HCT116 (cell line): Measurements from ENCODE around the gene STT3B. TPM values are rescaled to one million over a fixed set of nuclear protein-coding genes. Genes with fewer than 3 reads are reported as not detected.

ENCODE experiments used
- ATAC-seq: fragments of 200-7000 bp; cut with Tn5 transposase; 2 replicates; pipeline ENCODE4 v1.9.1; 2020; ENCODE audit warnings: mild to moderate bottlenecking, moderate library complexity
- BruUV-seq: library from RNA; stranded (reverse); fragments of 400-500 nt; replicated peaks from 2 replicates; lab custom pipeline; 2021; lab: Mats Ljungman, UMichigan
- CTCF ChIA-PET: fragments of 300-600 bp; sonication (Branson Sonifier 250); formaldehyde crosslinking; loops from one replicate; lab custom pipeline; 2021; ENCODE audit warnings: antibody characterized with exemption; lab: Charles Lee
- POLR2A ChIA-PET: fragments of 300-600, 350-600 bp; sonication (Branson Sonifier 250); formaldehyde crosslinking; loops from one replicate; lab custom pipeline; 2021; ENCODE audit warnings: antibody characterized with exemption; lab: Charles Lee
- RAD21 ChIA-PET, 2 experiments: fragments of 300-600 bp; sonication (Branson Sonifier 250); formaldehyde crosslinking; loops; one replicate each; lab custom pipeline; 2023; ENCODE audit warnings: low total read pairs in 2 of 2; ENCODE audit not compliant: uncharacterized antibody in 2 of 2, unreplicated experiment in 2 of 2, low non-redundant PET in 1 of 2; lab: Charles Lee
- DNase-seq: peaks from one replicate; pipeline ENCODE4 v3.0.0-alpha.2; 2010; ENCODE audit warnings: low read depth, low spot score
- H2AFZ ChIP-seq: fragments of 200-600 bp; shearing (Covaris generic), sonication (generic); 2 replicates; pipeline ENCODE4 v1.6.1; 2017; ENCODE audit warnings: low read depth, mixed run types, mixed read lengths, antibody characterized with exemption, low read length; ENCODE audit not compliant: poor library complexity, severe bottlenecking
- H3K27ac ChIP-seq: 2 replicates; pipeline ENCODE4 v1.5.1; 2012; ENCODE audit warnings: low read depth, low read length
- H3K27me3 ChIP-seq: fragments of 200-600 bp; sonication (generic); 2 replicates; pipeline ENCODE4 v1.6.1; 2016; ENCODE audit warnings: mixed run types, low read length, mixed read lengths; ENCODE audit not compliant: insufficient read depth
- H3K36me3 ChIP-seq, 2 experiments: fragments of 200-500 bp in 1 of 2; fragments of 200-600 bp in 1 of 2; sonication (Bioruptor generic) in 1 of 2; sonication (generic) in 1 of 2; 2 replicates each; pipeline versions ENCODE4 v1.5.1 to v1.6.1; 2014 to 2016; ENCODE audit warnings: low read length in 2 of 2, inconsistent platforms in 1 of 2, mixed read lengths in 1 of 2, mixed run types in 1 of 2; ENCODE audit not compliant: insufficient read depth in 2 of 2, control insufficient read depth in 1 of 2
- H3K4me1 ChIP-seq, 2 experiments: fragments of 200-600 bp in 1 of 2; sonication (generic) in 1 of 2; 2 replicates each; pipeline versions ENCODE4 v1.5.1 to v1.6.1; 2012 to 2017; ENCODE audit warnings: low read length in 2 of 2, inconsistent platforms in 1 of 2, mild to moderate bottlenecking in 1 of 2, mixed read lengths in 1 of 2, mixed run types in 1 of 2, moderate library complexity in 1 of 2; ENCODE audit not compliant: insufficient read depth in 2 of 2, control insufficient read depth in 1 of 2
- H3K4me2 ChIP-seq: fragments of 200-600 bp; sonication (generic); 2 replicates; pipeline ENCODE4 v1.6.1; 2017; ENCODE audit warnings: mixed run types, low read length, mixed read lengths
- H3K4me3 ChIP-seq, 2 experiments: fragments of 200-600 bp in 1 of 2; sonication (generic) in 1 of 2; replicated peaks in 1 of 2; 2 replicates each; pipeline ENCODE4 v1.5.1; 2011 to 2016; ENCODE audit warnings: low read length in 2 of 2, control low read depth in 1 of 2, low read depth in 1 of 2, mild to moderate bottlenecking in 1 of 2, mixed read lengths in 1 of 2, mixed run types in 1 of 2
- H3K79me2 ChIP-seq: fragments of 200-600 bp; sonication (generic); 2 replicates; pipeline ENCODE4 v1.6.1; 2017; ENCODE audit warnings: mild to moderate bottlenecking, mixed run types, low read length, moderate library complexity, mixed read lengths; ENCODE audit not compliant: insufficient read depth
- H3K9ac ChIP-seq: fragments of 200-600 bp; sonication (generic); 2 replicates; pipeline ENCODE4 v1.6.1; 2016; ENCODE audit warnings: low read length, mixed read lengths
- H3K9me2 ChIP-seq: fragments of 200-600 bp; sonication (generic), shearing (Covaris generic); 2 replicates; pipeline ENCODE4 v1.6.1; 2017; ENCODE audit warnings: mixed run types, mild to moderate bottlenecking, moderate library complexity; ENCODE audit not compliant: insufficient read depth
- H3K9me3 ChIP-seq, 2 experiments: fragments of 200-500 bp in 1 of 2; fragments of 200-600 bp in 1 of 2; sonication (Bioruptor generic) in 1 of 2; sonication (generic) in 1 of 2; 2 replicates each; pipeline ENCODE4 v1.6.1; 2014 to 2017; ENCODE audit warnings: low read length in 2 of 2, mixed read lengths in 2 of 2, inconsistent platforms in 1 of 2, low read depth in 1 of 2, mild to moderate bottlenecking in 1 of 2, mixed run types in 1 of 2, moderate library complexity in 1 of 2; ENCODE audit not compliant: control insufficient read depth in 1 of 2, insufficient read depth in 1 of 2
- H4K20me1 ChIP-seq: fragments of 200-600 bp; sonication (generic), shearing (Covaris generic); 2 replicates; pipeline ENCODE4 v1.6.1; 2017; ENCODE audit warnings: mixed run types, mild to moderate bottlenecking, moderate library complexity; ENCODE audit not compliant: insufficient read depth
- EGR1 ChIP-seq: IDR thresholded peaks from 2 replicates; pipeline ENCODE4 v1.6.1; 2012; ENCODE audit warnings: low read depth
- ELF1 ChIP-seq: IDR thresholded peaks from 2 replicates; pipeline ENCODE4 v1.6.1; 2012; ENCODE audit warnings: low read depth, borderline replicate concordance
- EZH2 ChIP-seq: fragments of 200-600 bp; sonication (generic); IDR thresholded peaks from 2 replicates; pipeline ENCODE4 v1.6.1; 2017; ENCODE audit warnings: antibody characterized with exemption, mixed run types
- EZH2phosphoT487 ChIP-seq: fragments of 200-600 bp; IDR thresholded peaks from 2 replicates; pipeline ENCODE4 v1.6.1; 2018; ENCODE audit warnings: antibody characterized with exemption, borderline replicate concordance
- POLR2A ChIP-seq: IDR thresholded peaks from 2 replicates; pipeline ENCODE4 v1.7.0; 2011; ENCODE audit warnings: borderline replicate concordance; ENCODE audit not compliant: insufficient read depth, insufficient read length; ENCODE audit errors: extremely low read depth
- POLR2AphosphoS5 ChIP-seq: IDR thresholded peaks from 2 replicates; pipeline ENCODE4 v1.6.1; 2011; ENCODE audit warnings: mild to moderate bottlenecking, low read depth, low read length, moderate library complexity
- RAD21 ChIP-seq: IDR thresholded peaks from 2 replicates; pipeline ENCODE4 v1.6.1; 2012; ENCODE audit warnings: low read depth, mild to moderate bottlenecking
- SP1 ChIP-seq: IDR thresholded peaks from 2 replicates; pipeline ENCODE4 v1.6.1; 2012; ENCODE audit warnings: low read depth
- SRF ChIP-seq: IDR thresholded peaks from 2 replicates; pipeline ENCODE4 v1.6.1; 2012; ENCODE audit warnings: low read depth
- ZFX ChIP-seq: fragments of 450-650 bp; IDR thresholded peaks from 2 replicates; pipeline ENCODE4 v1.6.1; 2017
- ZNF274 ChIP-seq: fragments of 200-500 bp; sonication (Bioruptor generic); IDR thresholded peaks from 2 replicates; pipeline ENCODE4 v1.6.1; 2014; ENCODE audit warnings: mild to moderate bottlenecking, low read depth, low read length, inconsistent platforms
- intact Hi-C: fragments of 100-400 bp; cut with micrococcal nuclease; formaldehyde crosslinking; loops from 2 replicates; pipeline ENCODE4 v1.10.0; 2022
- total RNA-seq: library from RNA; stranded (reverse); gene quantifications from one replicate; pipeline ENCODE4 v1.2.1, GENCODE V29; 2021; ENCODE audit not compliant: unreplicated experiment
- TF ChIP-seq, protein P1 (sequence below): IDR thresholded peaks from 2 replicates; pipeline ENCODE4 v1.6.1; 2012
- TF ChIP-seq, protein P2 (sequence below): IDR thresholded peaks from 2 replicates; pipeline ENCODE4 v1.6.1; 2011; ENCODE audit warnings: mild to moderate bottlenecking, low read length, moderate library complexity; ENCODE audit not compliant: insufficient replicate concordance; ENCODE audit errors: extremely low read depth

The STT3B gene
- total RNA-seq, 1 experiment from 2014 or later: 131 TPM

DNA sequence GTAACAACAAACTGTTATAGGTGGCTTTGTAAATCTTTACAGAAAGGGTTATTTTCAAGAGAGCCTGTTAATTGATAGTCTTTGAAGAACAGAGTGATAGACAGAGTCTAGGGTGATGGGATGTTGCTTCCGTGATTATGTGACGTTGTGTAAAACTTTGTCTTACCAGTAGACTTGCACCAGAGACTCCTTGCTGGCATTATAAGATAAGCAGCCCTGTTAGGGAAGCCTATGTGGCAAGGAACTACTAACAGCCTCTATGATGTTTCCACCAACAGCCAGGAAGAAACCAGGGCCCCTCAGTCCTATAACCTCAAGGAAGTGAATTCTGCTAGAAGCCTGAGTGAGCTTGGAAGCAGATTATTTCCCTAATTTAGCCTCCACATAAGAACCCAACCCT lies 18.9 kb downstream of the STT3B start (continued):
- TF ChIP-seq, protein P1, sequence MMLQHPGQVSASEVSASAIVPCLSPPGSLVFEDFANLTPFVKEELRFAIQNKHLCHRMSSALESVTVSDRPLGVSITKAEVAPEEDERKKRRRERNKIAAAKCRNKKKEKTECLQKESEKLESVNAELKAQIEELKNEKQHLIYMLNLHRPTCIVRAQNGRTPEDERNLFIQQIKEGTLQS: no peak
- TF ChIP-seq EGR1 (no peak), ELF1 (no peak)

DNA sequence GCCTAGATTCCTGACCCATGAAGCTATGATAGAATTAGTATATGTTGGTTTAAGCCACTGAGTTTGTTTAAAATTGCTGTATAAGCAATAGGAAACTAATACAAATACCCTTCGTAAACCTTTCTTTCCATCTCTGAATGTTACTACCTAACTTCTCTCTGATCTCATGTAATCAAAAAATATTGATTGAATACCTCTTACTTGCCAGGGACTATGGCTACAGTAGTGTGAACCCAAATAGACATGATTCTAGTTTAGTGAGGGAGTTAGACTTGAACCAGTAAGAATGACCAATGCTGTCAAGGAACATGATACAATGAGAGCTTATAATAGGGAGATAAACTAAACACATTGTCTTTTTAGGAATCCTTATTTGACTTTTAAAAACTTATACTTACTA lies 19.4 kb downstream of the STT3B start:
- RAD21 ChIA-PET: no interaction called here
- Histone ChIP-seq H3K27me3 (no peaks in the 10 kb centered on the region), H3K4me1 (peaks cover 5 to 18% of the 10 kb centered on the region in 2 experiments; a peak in 3 of 4 replicates), H3K36me3 (no peaks in the 10 kb centered on the region), H3K4me2 (no peak overlapping the region), H3K9ac (no peak overlapping the region), H2AFZ (no peak overlapping the region), H4K20me1 (peaks cover 58% of the 10 kb centered on the region; the same call in 1 of the 2 replicates), H3K9me3 (no peaks in the 10 kb centered on the region), H3K9me2 (no peaks in the 10 kb centered on the region), H3K79me2 (peaks cover 99% of the 10 kb centered on the region), H3K4me3 (no peak overlapping the region), H3K27ac (no peak overlapping the region)
- TF ChIP-seq, protein P2, sequence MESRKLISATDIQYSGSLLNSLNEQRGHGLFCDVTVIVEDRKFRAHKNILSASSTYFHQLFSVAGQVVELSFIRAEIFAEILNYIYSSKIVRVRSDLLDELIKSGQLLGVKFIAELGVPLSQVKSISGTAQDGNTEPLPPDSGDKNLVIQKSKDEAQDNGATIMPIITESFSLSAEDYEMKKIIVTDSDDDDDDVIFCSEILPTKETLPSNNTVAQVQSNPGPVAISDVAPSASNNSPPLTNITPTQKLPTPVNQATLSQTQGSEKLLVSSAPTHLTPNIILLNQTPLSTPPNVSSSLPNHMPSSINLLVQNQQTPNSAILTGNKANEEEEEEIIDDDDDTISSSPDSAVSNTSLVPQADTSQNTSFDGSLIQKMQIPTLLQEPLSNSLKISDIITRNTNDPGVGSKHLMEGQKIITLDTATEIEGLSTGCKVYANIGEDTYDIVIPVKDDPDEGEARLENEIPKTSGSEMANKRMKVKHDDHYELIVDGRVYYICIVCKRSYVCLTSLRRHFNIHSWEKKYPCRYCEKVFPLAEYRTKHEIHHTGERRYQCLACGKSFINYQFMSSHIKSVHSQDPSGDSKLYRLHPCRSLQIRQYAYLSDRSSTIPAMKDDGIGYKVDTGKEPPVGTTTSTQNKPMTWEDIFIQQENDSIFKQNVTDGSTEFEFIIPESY: no peak
- TF ChIP-seq EZH2phosphoT487: no peak
- TF ChIP-seq SRF: no peak
- TF ChIP-seq EZH2: no peak
- TF ChIP-seq ZNF274: no peak
- TF ChIP-seq EGR1: no peak
- TF ChIP-seq POLR2A: no peak
- no peak for TF ChIP-seq RAD21
- TF ChIP-seq SP1: no peak
- TF ChIP-seq POLR2AphosphoS5: no peak
- no peak for TF ChIP-seq ZFX
- DNase-seq (no peak), ATAC-seq (no peak)
- no TSS peak for BruUV-seq
- intact Hi-C loops: no loop called here
- CTCF ChIA-PET: no interaction called here
- POLR2A ChIA-PET: no interaction called here
